Breast epithelium (tissue), 4 donors: Measurements from ENCODE around the gene POR. TPM values are rescaled to one million over a fixed set of nuclear protein-coding genes. Genes with fewer than 3 reads are reported as not detected.
"Not testable (repeated sequence)": the region's sequence is repeated elsewhere in the genome, so short reads cannot be mapped to it uniquely, and the experiment has no call there.

Experiments
- DNase-seq, 2 donors: peaks; one replicate each; pipeline ENCODE4 v3.0.0-alpha.2; 2019; ENCODE audit warnings: low spot score in 2 of 2
- H3K27ac ChIP-seq, 2 donors: fragments of 200-600 bp; sonication (generic) in 1 of 2; one replicate each; pipeline ENCODE4 v1.5.1; 2016 to 2019; ENCODE audit warnings: mild to moderate bottlenecking in 1 of 2
- H3K27me3 ChIP-seq, 2 donors: fragments of 200-600 bp; sonication (generic) in 1 of 2; one replicate each; pipeline versions ENCODE4 v1.5.1 to v1.6.0; 2017 to 2019; ENCODE audit warnings: control low read depth in 1 of 2, mild to moderate bottlenecking in 1 of 2
- H3K36me3 ChIP-seq: fragments of 200-600 bp; one replicate; pipeline ENCODE4 v1.5.1; 2019
- H3K4me1 ChIP-seq, 2 donors: fragments of 200-600 bp; sonication (generic); one replicate each; pipeline ENCODE4 v1.5.1; 2016 to 2019; ENCODE audit warnings: control low read depth in 1 of 2
- H3K4me3 ChIP-seq, 3 donors: fragments of 200-600 bp; sonication (generic); 1 replicate in 2 of 3; 2 replicates in 1 of 3; pipeline ENCODE4 v1.5.1; 2016 to 2019; ENCODE audit warnings: mild to moderate bottlenecking in 3 of 3, moderate library complexity in 2 of 3
- H3K9me3 ChIP-seq, 2 donors: fragments of 200-600 bp; sonication (generic) in 1 of 2; one replicate each; pipeline ENCODE4 v1.5.1; 2016 to 2019; ENCODE audit warnings: control low read depth in 1 of 2
- CTCF ChIP-seq, 3 donors: fragments of 450-650 bp; IDR thresholded peaks; one replicate each; pipeline ENCODE4 v1.5.1; 2016 to 2017; ENCODE audit warnings: antibody characterized with exemption in 3 of 3, mild to moderate bottlenecking in 3 of 3, moderate library complexity in 3 of 3
- POLR2A ChIP-seq: fragments of 450-650 bp; IDR thresholded peaks from one replicate; pipeline ENCODE4 v1.6.1; 2016; ENCODE audit warnings: antibody characterized with exemption, mild to moderate bottlenecking, moderate library complexity
- POLR2AphosphoS5 ChIP-seq, 3 donors: sonication (generic); formaldehyde crosslinking; IDR thresholded peaks; one replicate each; pipeline ENCODE4 v1.6.1; 2017; ENCODE audit warnings: antibody characterized with exemption in 3 of 3
- intact Hi-C: fragments of 100-400 bp; cut with DNase I; formaldehyde crosslinking; loops from one replicate; pipeline ENCODE4 v1.15.1; 2023; ENCODE audit warnings: low total_unique reads
- total RNA-seq, 3 donors: library from RNA; depleted of rRNA; stranded (reverse); fragments of >200 nt; gene quantifications; one replicate each; pipeline ENCODE4 v1.1.0, GENCODE V29; 2016

Gene POR
- total RNA-seq, 3 donors from 2014 or later = 62.1 to 123 (median 87.7) TPM

- Histone ChIP-seq H3K4me1 (no peaks in the 10 kb centered on the region), H3K4me3 (no peak overlapping the region), H3K9me3 (no peaks in the 10 kb centered on the region), H3K27ac (no peak overlapping the region), H3K27me3 (no peaks in the 10 kb centered on the region), H3K36me3 (no peaks in the 10 kb centered on the region)
- no peak for TF ChIP-seq POLR2A
- no peak for TF ChIP-seq POLR2AphosphoS5 (IDR thresholded peaks at IDR 0.05)
- TF ChIP-seq CTCF (IDR thresholded peaks at IDR 0.05) = no peak
- DNase-seq = no peak
- intact Hi-C loops = no loop called here
Observed at GRCh38 chr7:76016191-76016947, 101.4 kb downstream of the POR start.

- H3K4me1 ChIP-seq, H3K4me3 ChIP-seq, DNase-seq, H3K27me3 ChIP-seq, H3K9me3 ChIP-seq, intact Hi-C loops, H3K27ac ChIP-seq, H3K36me3 ChIP-seq: not testable (repeated sequence)
Observed at GRCh38 chr7:76018520-76018919, 103.6 kb downstream of the POR start.

- no peaks in the 10 kb centered on the region for H3K36me3 ChIP-seq
- intact Hi-C loops = no loop called here
- no peaks in the 10 kb centered on the region for H3K4me1 ChIP-seq
- H3K27ac ChIP-seq = no peak overlapping the region
- H3K4me3 ChIP-seq = no peak overlapping the region
- no peaks in the 10 kb centered on the region for H3K9me3 ChIP-seq
- H3K27me3 ChIP-seq = no peaks in the 10 kb centered on the region
- TF ChIP-seq CTCF (IDR thresholded peaks at IDR 0.05) (peak; percentile 70 to 86 (median 80)), POLR2A (no peak), POLR2AphosphoS5 (IDR thresholded peaks at IDR 0.05) (peak in 1 of 3 donors; percentile 41)
- DNase-seq = peak; percentile 41 to 73
Observed at GRCh38 chr7:76020031-76020714, 105.2 kb downstream of the POR start.

GRCh38 chr7:76022026-76022780 lies 107.2 kb downstream of the POR start:
- DNase-seq = no peak
- Histone ChIP-seq H3K4me1 (no peaks in the 10 kb centered on the region), H3K4me3 (no peak overlapping the region), H3K27me3 (no peaks in the 10 kb centered on the region), H3K9me3 (no peaks in the 10 kb centered on the region), H3K36me3 (no peaks in the 10 kb centered on the region), H3K27ac (no peak overlapping the region)
- TF ChIP-seq POLR2A (no peak), CTCF (IDR thresholded peaks at IDR 0.05) (no peak), POLR2AphosphoS5 (IDR thresholded peaks at IDR 0.05) (no peak)
- intact Hi-C loops = no loop called here

GRCh38 chr7:76023002-76023401 lies 108.0 kb downstream of the POR start:
- DNase-seq = no peak
- Histone ChIP-seq H3K36me3 (no peaks in the 10 kb centered on the region), H3K4me3 (no peak overlapping the region), H3K27ac (no peak overlapping the region), H3K27me3 (no peaks in the 10 kb centered on the region), H3K9me3 (no peaks in the 10 kb centered on the region), H3K4me1 (no peaks in the 10 kb centered on the region)
- TF ChIP-seq POLR2A (no peak), POLR2AphosphoS5 (IDR thresholded peaks at IDR 0.05) (no peak), CTCF (IDR thresholded peaks at IDR 0.05) (no peak)
- intact Hi-C loops = no loop called here

GRCh38 chr7:76029682-76030081 lies 114.7 kb downstream of the POR start:
- not testable (repeated sequence) for H3K27ac ChIP-seq, H3K4me1 ChIP-seq, H3K36me3 ChIP-seq, H3K9me3 ChIP-seq, DNase-seq, H3K4me3 ChIP-seq, H3K27me3 ChIP-seq
- intact Hi-C loops = loop anchor here (5.0 kb wide), 1 partner anchor 1303 kb away; no protein-coding TSS in a partner anchor
